ENCODE measurements around the gene RBM11. TPM values are rescaled to one million over a fixed set of nuclear protein-coding genes. Genes with fewer than 3 reads are reported as not detected.

Gene RBM11
- total RNA-seq, 1 experiment from 2014 or later = 1.7 TPM

- H2BK20ac ChIP-seq (ENCODE audit: low read depth, low read length, poor library complexity, severe bottlenecking) = no peak overlapping the region
- no peak overlapping the region for H3K4me2 ChIP-seq (ENCODE audit: insufficient read depth, insufficient read length, low read length)
- Mint-ChIP-seq H3K9me3 (peaks cover 2 to 3% of the 10 kb centered on the region in 2 experiments; a peak in 4 of 5 replicates), H3K36me3 (ENCODE audit: insufficient read depth in 1 of 3, low read depth in 3 of 3) (no peaks in the 10 kb centered on the region), H3K27me3 (ENCODE audit: low read depth) (no peaks in the 10 kb centered on the region; the same call in 1 of the 2 replicates), H3K4me1 (no peaks in the 10 kb centered on the region), H3K4me3 (no peak overlapping the region), H3K27ac (no peak overlapping the region)
- H4K8ac ChIP-seq (replicated peaks; ENCODE audit: insufficient read length, low read depth, low read length) = no peak overlapping the region
- H4K20me1 ChIP-seq (ENCODE audit: control insufficient read depth, insufficient read depth, insufficient read length) = no peaks in the 10 kb centered on the region
- no peak overlapping the region for H3K4ac ChIP-seq (ENCODE audit: low read depth, low read length)
- no CpG with 5 or more reads among the region's 1 CpG for WGBS (ENCODE audit: extremely low coverage, insufficient read length, low lambda C conversion rate)
- no peaks in the 10 kb centered on the region for H3K4me1 ChIP-seq (ENCODE audit: insufficient read depth, low read length)
- no peak overlapping the region for H3K9ac ChIP-seq (ENCODE audit: extremely low read depth, insufficient read length, low read length)
- no peak overlapping the region for H2BK15ac ChIP-seq (ENCODE audit: low read depth, low read length)
- no peak overlapping the region for H2BK12ac ChIP-seq (ENCODE audit: insufficient read length, low read depth, low read length)
- H3K27me3 ChIP-seq (ENCODE audit: insufficient read depth, low read length) = no peaks in the 10 kb centered on the region
- H3K79me1 ChIP-seq (ENCODE audit: insufficient read depth, low read depth, low read length, poor library complexity, severe bottlenecking) = no peaks in the 10 kb centered on the region
- no peak for DNase-seq
- no peak overlapping the region for H2AFZ ChIP-seq (ENCODE audit: low read length)
- H2BK5ac ChIP-seq (ENCODE audit: insufficient read length, low read length) = no peak overlapping the region
- H3K9me3 ChIP-seq (ENCODE audit: control insufficient read depth, low read depth, low read length) = no peaks in the 10 kb centered on the region
- H3K14ac ChIP-seq (ENCODE audit: insufficient read depth, low read length) = no peak overlapping the region
- H4K91ac ChIP-seq (ENCODE audit: insufficient read length, low read depth, low read length) = no peak overlapping the region
- no peak overlapping the region for H2BK120ac ChIP-seq (ENCODE audit: low read depth, low read length, poor library complexity, severe bottlenecking)
- H3K27ac ChIP-seq (ENCODE audit: insufficient read length, low read depth, low read length) = no peak overlapping the region
- no peak overlapping the region for H2AK5ac ChIP-seq (ENCODE audit: insufficient read length, low read length)
- H3K23ac ChIP-seq (ENCODE audit: insufficient read length, low read depth, low read length) = no peak overlapping the region
- H3K79me2 ChIP-seq (ENCODE audit: insufficient read depth, low read length) = no peaks in the 10 kb centered on the region
- no peak overlapping the region for H3K56ac ChIP-seq (ENCODE audit: insufficient read length, low read depth, low read length)
- no peak overlapping the region for H3K18ac ChIP-seq (ENCODE audit: insufficient read length, low read depth, low read length)
- H3K23me2 ChIP-seq (ENCODE audit: insufficient read length, low read depth, low read length, poor library complexity, severe bottlenecking) = no peaks in the 10 kb centered on the region
- no peak overlapping the region for H4K5ac ChIP-seq (ENCODE audit: insufficient read length, low read depth, low read length)
- no peak for TF ChIP-seq CTCF (conservative IDR thresholded peaks at IDR 0.05)
- no peak overlapping the region for H3T11ph ChIP-seq (ENCODE audit: low read length)
Measured at GRCh38 chr21:14263879-14264278, 47.9 kb downstream of the RBM11 start.
